SU-DHL-6 (cell line): ENCODE measurements around the gene KRTAP10-4.
"Not testable (repeated sequence)": the region's sequence is repeated elsewhere in the genome, so short reads cannot be mapped to it uniquely, and the experiment has no call there.

Source experiments
- H2AFZ ChIP-seq: fragments of 200-600 bp; sonication (generic); 2 replicates; pipeline ENCODE4 v1.6.1; 2014; ENCODE audit warnings: low read depth, mild to moderate bottlenecking, moderate library complexity, mixed read lengths, antibody characterized with exemption, low read length; ENCODE audit not compliant: severe bottlenecking
- H3F3A ChIP-seq: fragments of 200-600 bp; shearing (Covaris generic); 2 replicates; pipeline ENCODE4 v1.6.0; 2016; ENCODE audit warnings: antibody characterized with exemption, mild to moderate bottlenecking; ENCODE audit not compliant: insufficient read depth
- H3K27ac ChIP-seq: fragments of 200-600 bp; sonication (generic); 2 replicates; pipeline ENCODE4 v1.5.1; 2016; ENCODE audit warnings: low read depth, mild to moderate bottlenecking, low read length, moderate library complexity, mixed read lengths
- H3K27me3 ChIP-seq: fragments of 200-600 bp; sonication (generic), shearing (Covaris generic); 2 replicates; pipeline ENCODE4 v1.6.0; 2014; ENCODE audit warnings: mild to moderate bottlenecking, low read length
- H3K36me3 ChIP-seq: fragments of 200-600 bp; sonication (generic); 2 replicates; pipeline ENCODE4 v1.6.1; 2014; ENCODE audit warnings: mild to moderate bottlenecking, low read length, mixed read lengths
- H3K4me2 ChIP-seq: fragments of 300-600, 200-600 bp; shearing (Covaris generic), sonication (generic); 2 replicates; pipeline ENCODE4 v1.6.0; 2014; ENCODE audit warnings: low read length, low read depth, mild to moderate bottlenecking; ENCODE audit not compliant: poor library complexity, severe bottlenecking
- H3K4me3 ChIP-seq: fragments of 200-600 bp; sonication (generic); 2 replicates; pipeline ENCODE4 v1.5.1; 2014; ENCODE audit warnings: antibody characterized with exemption, low read length, mild to moderate bottlenecking, mixed read lengths; ENCODE audit not compliant: insufficient read depth, poor library complexity, severe bottlenecking
- H3K79me2 ChIP-seq: fragments of 200-600 bp; sonication (generic); 2 replicates; pipeline ENCODE4 v1.6.1; 2014; ENCODE audit warnings: mild to moderate bottlenecking, low read length, moderate library complexity; ENCODE audit not compliant: insufficient read depth
- H3K9ac ChIP-seq: fragments of 200-600 bp; sonication (generic); 2 replicates; pipeline ENCODE4 v1.7.0; 2014; ENCODE audit warnings: mild to moderate bottlenecking, low read length
- H3K9me2 ChIP-seq: fragments of 200-600 bp; sonication (generic); replicated peaks from 2 replicates; pipeline ENCODE4 v1.6.1; 2014; ENCODE audit warnings: low read length; ENCODE audit not compliant: insufficient read depth
- H3K9me3 ChIP-seq: fragments of 200-600 bp; sonication (generic); 2 replicates; pipeline ENCODE4 v1.6.1; 2014; ENCODE audit warnings: low read length, mixed read lengths; ENCODE audit not compliant: insufficient read depth
- H4K20me1 ChIP-seq: fragments of 200-600 bp; sonication (generic); 2 replicates; pipeline ENCODE4 v1.6.1; 2014; ENCODE audit warnings: low read depth, mild to moderate bottlenecking, antibody characterized with exemption, low read length, moderate library complexity, mixed read lengths
- CTCF ChIP-seq: fragments of 200-600 bp; sonication (generic); IDR thresholded peaks from one replicate; pipeline ENCODE4 v1.5.1; 2017; ENCODE audit warnings: antibody characterized with exemption, mild to moderate bottlenecking, low read length, moderate library complexity; ENCODE audit not compliant: insufficient read depth, poor library complexity, severe bottlenecking
- EZH2phosphoT487 ChIP-seq: fragments of 200-600 bp; sonication (generic), shearing (Covaris generic); conservative IDR thresholded peaks from 2 replicates; pipeline ENCODE4 v1.6.1; 2018; ENCODE audit warnings: mild to moderate bottlenecking, antibody characterized with exemption, low read length, moderate library complexity, mixed read lengths

The KRTAP10-4 gene

GRCh38 chr21:44578371-44579055, 5.0 kb downstream of the KRTAP10-4 start:
- Histone ChIP-seq H3K4me2 (no peak overlapping the region), H3F3A (no peaks in the 10 kb centered on the region), H3K79me2 (no peaks in the 10 kb centered on the region), H2AFZ (no peak overlapping the region), H3K4me3 (no peak overlapping the region), H3K36me3 (no peaks in the 10 kb centered on the region), H3K9me3 (peaks cover 10% of the 10 kb centered on the region; the same call in 1 of the 2 replicates), H3K9me2 (no peaks in the 10 kb centered on the region), H4K20me1 (no peaks in the 10 kb centered on the region), H3K27ac (no peak overlapping the region), H3K9ac (no peak overlapping the region), H3K27me3 (no peaks in the 10 kb centered on the region)
- no peak for TF ChIP-seq CTCF
- TF ChIP-seq EZH2phosphoT487 = no peak

DNA sequence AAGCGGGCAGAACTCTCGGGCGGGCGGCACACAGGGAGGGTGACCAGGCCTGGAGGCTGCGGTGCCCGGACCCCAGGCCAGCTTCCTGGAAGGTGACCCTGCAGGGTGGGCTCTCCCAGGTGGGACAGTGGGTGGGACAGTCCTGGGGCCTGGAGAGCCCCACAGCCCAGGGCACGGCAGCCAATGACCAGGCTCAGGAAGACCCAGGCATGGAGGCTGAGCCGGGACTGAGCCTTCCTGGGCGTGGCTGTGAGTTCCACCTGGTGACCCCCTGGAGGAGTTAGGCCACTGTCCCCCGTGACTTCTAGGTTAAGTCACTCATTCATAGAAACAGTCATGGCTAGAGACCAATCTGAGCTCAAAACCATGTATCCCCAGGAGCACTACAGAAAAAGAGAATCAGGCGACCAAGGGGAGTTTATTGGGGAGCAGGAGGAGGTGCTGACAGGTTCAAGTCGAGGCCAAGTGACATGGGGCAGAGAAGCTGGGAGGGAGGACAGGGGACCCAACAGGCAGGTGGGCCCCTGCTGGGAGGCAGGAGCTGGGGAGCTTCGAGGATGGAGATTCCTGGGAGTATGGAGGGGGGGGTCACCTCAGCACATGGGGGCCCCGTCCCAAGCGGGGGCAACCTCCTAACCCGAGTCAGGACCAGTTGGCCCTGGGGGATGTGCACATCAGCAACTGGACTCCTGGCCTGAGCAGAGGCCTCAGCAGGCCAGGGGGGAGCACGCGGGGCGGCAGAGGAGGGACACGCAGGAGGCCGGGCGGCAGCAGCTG, 5.7 kb downstream of the KRTAP10-4 start:
- Histone ChIP-seq H2AFZ (no peak overlapping the region), H3K36me3 (no peaks in the 10 kb centered on the region), H3K27me3 (no peaks in the 10 kb centered on the region), H3K9ac (no peak overlapping the region), H4K20me1 (no peaks in the 10 kb centered on the region), H3F3A (no peaks in the 10 kb centered on the region), H3K79me2 (no peaks in the 10 kb centered on the region), H3K9me3 (peaks cover 10% of the 10 kb centered on the region; the same call in 1 of the 2 replicates), H3K27ac (no peak overlapping the region), H3K4me2 (no peak overlapping the region), H3K4me3 (no peak overlapping the region), H3K9me2 (no peaks in the 10 kb centered on the region)
- TF ChIP-seq CTCF (no peak), EZH2phosphoT487 (no peak)

- TF ChIP-seq CTCF (no peak), EZH2phosphoT487 (no peak)
- H3K4me2 ChIP-seq = no peak overlapping the region
- no peaks in the 10 kb centered on the region for H3K9me2 ChIP-seq
- no peaks in the 10 kb centered on the region for H3F3A ChIP-seq
- no peaks in the 10 kb centered on the region for H3K36me3 ChIP-seq
- no peak overlapping the region for H3K27ac ChIP-seq
- no peak overlapping the region for H2AFZ ChIP-seq
- H3K27me3 ChIP-seq = no peaks in the 10 kb centered on the region
- H3K79me2 ChIP-seq = no peaks in the 10 kb centered on the region
- H3K4me3 ChIP-seq = no peak overlapping the region
- H4K20me1 ChIP-seq = no peaks in the 10 kb centered on the region
- H3K9me3 ChIP-seq = peaks cover 10% of the 10 kb centered on the region; the same call in 1 of the 2 replicates
- no peak overlapping the region for H3K9ac ChIP-seq
Measured at GRCh38 chr21:44579833-44580144, 6.3 kb downstream of the KRTAP10-4 start.

DNA sequence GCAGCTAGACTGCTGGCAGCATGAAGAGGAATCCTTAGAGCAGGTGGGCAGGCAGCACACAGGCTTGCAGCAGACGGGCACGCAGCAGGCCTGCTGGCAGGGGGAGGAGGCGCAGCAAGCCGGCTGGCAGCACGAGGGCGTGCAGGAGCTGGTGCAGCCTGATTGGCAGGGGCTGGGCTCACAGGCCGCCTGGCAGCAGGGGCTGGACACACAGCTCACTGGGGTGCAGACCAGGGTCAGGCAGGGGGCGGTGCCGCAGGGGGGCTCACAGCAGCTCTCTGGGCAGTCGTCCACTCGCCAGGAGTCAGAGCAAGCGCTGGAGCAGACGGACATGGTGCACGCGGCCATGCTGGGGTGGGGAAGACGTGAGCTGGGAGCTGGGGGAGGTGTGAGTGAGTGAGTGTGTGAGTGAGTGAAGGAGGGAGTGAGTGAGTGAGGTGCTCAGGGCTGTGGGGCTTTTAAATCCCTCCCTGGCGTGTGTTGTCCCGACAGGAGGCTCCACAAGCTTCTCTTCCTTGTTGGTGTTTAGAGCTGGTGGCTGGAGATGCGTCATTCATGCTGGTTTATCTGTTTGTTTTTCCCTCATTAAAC, 6.8 kb downstream of the KRTAP10-4 start, which contains the start of gene KRTAP10-5:
KRTAP10-5 (minus strand) TSS at position 374 of the 591 bp plus-strand sequence; CDS start at position 348, 26 bp downstream.
- not testable (repeated sequence) for H3K9me3 ChIP-seq, H3K79me2 ChIP-seq, H3K9ac ChIP-seq, H3K27ac ChIP-seq, H3K4me2 ChIP-seq, H3K9me2 ChIP-seq, H3K36me3 ChIP-seq, H3K27me3 ChIP-seq, H4K20me1 ChIP-seq, H3K4me3 ChIP-seq, H2AFZ ChIP-seq, H3F3A ChIP-seq
